ENCODE measurements around the gene BAIAP3.

BAIAP3 gene

GRCh38 chr16:1299012-1299867, 34.2 kb upstream of the BAIAP3 start:
- DNase-seq, result no peak

GRCh38 chr16:1299868-1300203, 33.6 kb upstream of the BAIAP3 start:
- DNase-seq, result no peak

- no peak for DNase-seq
Observed at GRCh38 chr16:1300664-1301476, 32.6 kb upstream of the BAIAP3 start.

DNA sequence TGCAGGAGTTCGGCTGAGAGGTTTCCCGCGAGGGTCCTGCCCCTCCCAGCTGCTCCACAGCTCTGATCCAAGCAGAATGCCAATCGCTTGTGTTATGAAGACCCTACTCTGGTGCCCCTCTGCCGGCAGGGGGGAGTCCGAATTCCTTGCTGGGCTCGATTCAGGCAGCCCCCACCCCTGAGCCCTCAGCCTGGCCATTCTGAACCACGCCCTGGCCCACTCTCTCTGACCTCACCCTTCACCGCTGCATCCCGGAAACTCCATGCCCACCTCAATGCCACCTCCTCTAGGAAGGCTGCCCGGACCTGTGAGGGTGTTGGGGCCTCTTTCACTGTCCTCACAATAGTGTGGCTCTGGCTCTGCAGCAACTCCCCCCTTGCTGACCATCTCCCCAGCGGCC, 31.9 kb upstream of the BAIAP3 start:
- no peak for DNase-seq

DNA sequence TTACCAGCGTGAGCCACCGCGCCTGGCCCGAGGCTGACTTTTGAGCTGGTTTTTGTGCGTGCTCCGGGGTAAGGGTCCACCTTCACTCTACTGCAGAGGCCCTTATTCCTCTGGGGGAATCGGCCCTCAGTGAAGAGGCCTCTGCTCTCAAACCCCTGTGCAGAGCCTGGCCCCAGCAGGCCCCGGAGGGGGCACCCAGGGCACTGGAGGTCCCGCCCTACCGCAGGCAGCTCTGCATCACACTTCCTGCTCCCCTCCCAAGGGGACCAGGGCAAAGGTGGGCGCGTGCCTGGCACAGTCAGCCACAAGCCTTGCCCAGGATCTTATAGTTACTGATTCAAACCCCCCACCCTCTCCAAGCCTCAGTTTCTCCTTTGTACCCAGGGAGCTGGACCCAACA, 27.6 kb upstream of the BAIAP3 start:
- no peak for DNase-seq

DNA sequence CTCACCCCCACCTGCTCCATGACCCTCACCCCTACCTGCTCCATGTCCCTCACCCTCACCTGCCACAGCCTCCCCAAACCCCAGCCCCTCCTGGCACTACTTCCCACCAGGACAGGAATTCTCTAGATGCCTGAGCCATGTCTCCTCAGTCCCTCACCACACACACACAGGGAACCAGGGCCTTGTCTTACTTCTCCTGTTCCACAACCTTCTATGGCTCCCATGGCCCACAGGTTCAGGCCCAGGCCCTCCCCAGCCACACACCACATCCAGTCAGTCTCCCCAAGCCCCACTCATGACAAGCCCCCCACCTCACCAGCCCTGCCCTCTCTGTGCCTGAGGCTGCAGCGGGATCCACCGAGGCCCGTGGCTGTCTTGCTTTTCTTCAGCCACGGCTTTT, 27.1 kb upstream of the BAIAP3 start:
- no peak for DNase-seq

DNA sequence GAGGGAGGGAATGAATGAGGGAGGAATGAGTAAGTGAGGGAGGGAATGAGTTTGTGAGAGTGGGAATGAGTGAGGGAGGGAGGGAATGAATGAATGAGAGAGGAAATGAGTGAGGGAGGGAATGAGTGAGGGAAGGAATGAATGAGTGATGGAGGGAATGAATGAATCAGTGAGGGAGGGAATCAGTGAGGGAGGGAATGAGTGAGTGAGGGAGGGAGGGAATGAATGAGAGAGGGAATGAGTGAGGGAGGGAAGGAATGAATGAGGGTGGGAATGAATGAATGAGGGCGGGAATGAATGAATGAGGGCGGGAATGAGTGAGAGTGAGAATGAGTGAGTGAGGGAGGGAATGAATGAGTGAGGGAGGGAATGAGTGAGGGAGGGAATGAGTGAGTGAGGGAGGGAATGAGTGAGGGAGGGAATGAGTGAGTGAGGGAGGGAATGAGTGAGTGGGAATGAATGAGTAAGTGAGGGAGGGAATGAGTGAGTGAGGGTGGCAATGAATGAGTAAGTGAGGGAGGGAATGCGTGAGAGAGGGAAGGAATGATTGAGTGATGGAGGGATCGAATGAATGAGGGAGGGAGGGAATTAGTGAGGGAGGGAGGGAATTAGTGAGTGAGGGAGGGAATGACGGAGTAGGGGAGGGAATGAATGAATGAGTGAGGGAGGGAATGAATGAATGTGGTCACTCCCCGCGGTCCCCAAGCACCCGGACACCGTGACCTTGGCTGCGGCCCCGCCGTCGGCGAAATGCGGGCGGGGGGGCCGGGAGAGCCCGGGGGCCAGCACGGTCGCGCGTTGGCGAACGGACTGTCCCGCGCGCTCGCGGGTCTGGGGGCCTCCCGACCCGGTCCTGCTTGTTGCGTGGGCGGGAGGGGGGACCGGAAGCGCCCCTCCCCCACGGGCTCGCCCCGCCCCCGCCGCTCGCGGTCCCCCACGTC, 25.1 kb upstream of the BAIAP3 start:
- DNase-seq, result no peak

DNA sequence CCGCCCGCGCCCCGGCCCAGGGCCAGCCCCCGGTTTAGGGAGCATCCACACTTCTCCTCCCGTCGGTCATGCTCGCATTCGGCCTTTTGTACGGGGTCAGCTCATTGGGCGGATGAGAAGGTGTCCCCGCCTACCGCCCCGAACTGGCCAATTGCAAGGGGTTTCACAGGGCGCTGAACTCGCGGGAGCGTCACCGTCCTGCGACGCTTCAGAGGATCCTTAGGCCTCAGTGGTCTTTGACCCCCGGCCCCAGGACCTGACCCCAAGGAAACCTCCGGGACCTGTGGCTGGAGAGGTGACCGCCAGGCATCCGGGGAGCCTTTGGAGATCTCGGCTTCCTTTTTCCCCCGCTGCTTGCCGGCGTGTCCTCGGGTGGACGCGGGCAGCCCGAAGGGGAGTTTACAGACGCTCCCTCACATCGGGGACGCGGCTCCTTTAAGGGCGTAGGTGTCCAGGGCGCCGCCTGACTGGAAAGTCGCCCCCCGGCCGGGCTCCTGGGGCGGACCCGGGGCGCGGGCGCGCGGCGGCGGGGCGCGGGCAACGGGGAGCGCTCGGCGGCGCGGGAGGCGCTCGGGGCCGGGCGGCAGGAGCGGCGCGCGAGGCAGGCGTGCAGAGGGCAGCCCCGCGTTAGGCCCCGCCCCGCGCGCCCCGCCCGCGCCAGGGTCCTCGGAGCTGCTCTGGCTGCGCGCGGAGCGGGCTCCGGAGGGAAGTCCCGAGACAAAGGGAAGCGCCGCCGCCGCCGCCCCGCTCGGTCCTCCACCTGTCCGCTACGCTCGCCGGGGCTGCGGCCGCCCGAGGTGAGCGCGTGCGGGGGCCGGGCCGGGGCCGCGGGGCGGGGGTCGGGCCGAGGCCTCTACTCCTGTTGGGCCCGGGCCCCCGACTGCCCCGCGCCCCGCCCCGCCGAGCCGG, 24.2 kb upstream of the BAIAP3 start, which contains the start of gene UBE2I:
TSS of gene UBE2I (plus strand) at position 660 of the 909 bp plus-strand sequence. CDS start 4,395 bp downstream, outside the sequence.
- DNase-seq, result peak; percentile 84

DNA sequence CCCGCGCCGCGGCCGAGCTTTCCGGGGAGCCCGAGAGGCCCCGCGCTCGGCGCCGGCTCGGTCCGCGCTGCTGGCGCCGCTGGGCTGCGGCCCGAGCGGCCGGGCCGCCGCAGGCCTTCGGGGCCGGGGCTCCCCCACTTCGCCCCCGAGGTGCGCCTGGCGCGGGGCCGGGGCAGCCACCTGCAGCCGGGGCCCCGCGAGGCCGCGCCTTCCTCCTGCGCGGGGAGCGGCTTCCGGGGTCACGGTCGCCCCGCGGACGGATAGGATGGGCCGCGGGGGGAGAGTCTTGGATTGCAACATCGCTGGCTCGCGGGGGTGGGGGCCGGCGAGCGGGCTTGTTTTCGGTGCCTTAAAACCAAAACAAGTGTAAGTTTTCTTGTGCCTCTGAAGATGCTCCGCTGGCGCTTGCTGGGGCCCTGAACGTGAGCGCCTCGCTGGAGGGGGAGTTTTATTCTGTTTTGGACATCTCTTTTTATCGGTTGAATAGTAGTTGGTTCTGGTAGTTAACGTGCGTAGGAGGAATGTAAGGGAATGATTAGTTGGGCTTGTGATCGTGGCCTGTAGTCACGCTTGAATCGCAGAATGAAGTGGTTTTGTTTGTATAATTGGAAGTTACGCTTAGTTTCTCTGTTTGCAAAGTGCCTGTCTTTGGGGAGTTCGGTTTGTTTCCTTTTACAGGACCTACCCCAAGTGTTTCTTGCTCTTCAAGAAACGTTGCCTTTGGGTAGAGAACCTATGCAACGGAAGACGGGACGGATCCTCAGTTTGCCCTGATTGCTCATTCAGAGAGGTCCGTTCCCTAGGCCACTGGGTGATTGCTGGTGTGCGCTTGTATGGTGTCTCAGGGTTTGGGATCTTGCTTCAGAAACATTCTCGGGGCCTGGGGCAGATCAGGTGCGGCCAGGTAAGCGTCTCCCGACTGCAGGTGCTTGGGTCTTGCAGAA, 23.3 kb upstream of the BAIAP3 start:
- no peak for DNase-seq

DNA sequence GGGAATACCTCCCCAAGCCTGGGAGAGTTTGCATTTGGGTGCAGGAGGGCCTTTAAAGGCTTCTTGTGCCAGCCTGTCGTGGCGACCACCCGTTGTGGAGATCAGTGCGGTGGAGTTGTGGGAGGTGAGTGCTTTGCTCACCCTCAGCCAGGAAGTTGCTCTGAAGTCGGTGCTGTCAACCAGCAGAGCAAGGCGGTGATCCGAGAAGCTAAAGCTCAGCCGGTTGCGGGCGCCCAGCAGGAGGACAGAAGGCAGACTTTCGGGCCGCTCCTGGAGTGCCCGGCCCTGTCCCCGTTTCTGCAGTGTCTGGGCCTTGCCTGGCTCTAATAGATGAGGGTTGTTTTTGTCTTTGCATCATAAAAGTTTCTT, 22.6 kb upstream of the BAIAP3 start:
- no peak for DNase-seq

- no peak for DNase-seq
Observed at GRCh38 chr16:1311212-1311737, 22.2 kb upstream of the BAIAP3 start.

GRCh38 chr16:1311738-1312466, 21.5 kb upstream of the BAIAP3 start:
- no peak for DNase-seq

DNA sequence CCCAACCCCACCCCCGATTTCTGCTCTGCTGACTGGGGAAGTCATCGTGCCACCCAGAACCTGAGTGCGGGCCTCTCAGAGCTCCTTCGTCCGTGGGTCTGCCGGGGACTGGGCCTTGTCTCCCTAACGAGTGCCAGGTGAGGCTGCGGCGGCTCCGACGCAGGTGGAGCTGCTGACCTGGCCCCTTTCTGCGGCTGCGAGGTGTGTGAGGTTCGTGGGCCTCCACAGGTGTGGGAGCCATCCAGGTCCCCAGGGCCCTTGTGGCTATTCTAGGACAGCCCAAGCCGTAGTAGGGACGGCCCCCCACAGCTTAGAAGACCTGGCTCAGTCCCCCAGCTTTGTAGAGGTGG, 21.0 kb upstream of the BAIAP3 start:
- DNase-seq, result no peak

GRCh38 chr16:1312903-1313302, 20.5 kb upstream of the BAIAP3 start:
- DNase-seq, result no peak

DNA sequence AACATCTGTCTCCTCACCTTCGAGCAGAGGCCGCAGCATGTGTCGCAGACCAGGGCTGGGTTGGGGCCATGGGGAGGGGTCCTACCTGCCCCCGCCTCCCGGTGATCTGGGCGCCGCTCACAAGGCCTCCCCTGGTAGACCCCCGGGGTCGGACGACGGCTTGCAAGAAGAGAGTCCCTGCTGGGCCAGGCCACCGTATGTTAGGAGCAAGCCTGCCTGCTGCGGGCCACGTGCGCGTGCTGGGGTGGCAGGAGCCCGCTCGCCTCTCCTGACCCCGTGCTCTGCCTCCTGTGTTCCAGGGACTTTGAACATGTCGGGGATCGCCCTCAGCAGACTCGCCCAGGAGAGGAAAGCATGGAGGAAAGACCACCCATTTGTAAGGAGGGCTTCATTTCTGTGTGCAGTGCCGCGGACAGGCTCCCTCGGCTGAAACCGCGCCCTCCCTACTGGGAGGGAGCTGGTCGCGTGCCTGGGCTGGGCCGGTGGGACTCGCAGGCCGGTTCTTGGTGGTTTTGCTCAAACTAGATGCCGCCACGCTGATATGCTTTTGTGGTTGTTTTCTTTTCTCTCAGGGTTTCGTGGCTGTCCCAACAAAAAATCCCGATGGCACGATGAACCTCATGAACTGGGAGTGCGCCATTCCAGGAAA, 19.6 kb upstream of the BAIAP3 start:
- DNase-seq, result no peak

DNA sequence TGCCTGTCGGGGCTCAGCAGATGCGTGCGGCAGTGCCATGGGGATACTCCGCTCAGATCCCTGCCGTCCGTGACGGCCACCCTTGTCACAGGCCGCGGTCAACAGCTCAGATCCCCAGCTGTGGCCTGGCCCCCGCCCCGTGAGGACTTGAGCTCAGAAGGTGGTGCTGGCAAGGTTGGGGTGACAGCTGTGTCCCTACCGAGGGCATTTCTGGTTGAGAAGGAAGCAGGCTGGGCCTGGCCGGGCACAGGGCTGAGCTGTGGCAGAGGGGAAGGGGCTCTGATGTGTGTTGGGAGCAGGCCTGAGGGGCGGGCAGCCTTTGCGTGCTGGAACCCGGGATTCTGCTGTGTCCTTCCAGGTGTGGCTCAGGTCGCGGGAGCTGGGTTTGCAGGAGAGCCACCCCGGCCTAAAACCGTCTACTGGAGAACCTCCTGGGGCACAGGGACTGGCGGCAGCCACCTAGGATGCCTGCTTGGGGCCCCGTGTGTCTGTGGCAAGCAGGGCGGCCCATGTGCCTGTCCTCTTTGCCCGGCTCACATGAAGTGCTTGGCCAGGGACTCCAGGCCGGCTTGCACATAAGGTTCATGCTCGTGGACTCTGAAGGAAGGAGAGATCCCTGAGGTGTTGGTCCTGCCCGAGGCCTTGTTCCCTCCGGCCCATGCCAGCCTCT, 18.9 kb upstream of the BAIAP3 start:
- DNase-seq, result no peak

DNA sequence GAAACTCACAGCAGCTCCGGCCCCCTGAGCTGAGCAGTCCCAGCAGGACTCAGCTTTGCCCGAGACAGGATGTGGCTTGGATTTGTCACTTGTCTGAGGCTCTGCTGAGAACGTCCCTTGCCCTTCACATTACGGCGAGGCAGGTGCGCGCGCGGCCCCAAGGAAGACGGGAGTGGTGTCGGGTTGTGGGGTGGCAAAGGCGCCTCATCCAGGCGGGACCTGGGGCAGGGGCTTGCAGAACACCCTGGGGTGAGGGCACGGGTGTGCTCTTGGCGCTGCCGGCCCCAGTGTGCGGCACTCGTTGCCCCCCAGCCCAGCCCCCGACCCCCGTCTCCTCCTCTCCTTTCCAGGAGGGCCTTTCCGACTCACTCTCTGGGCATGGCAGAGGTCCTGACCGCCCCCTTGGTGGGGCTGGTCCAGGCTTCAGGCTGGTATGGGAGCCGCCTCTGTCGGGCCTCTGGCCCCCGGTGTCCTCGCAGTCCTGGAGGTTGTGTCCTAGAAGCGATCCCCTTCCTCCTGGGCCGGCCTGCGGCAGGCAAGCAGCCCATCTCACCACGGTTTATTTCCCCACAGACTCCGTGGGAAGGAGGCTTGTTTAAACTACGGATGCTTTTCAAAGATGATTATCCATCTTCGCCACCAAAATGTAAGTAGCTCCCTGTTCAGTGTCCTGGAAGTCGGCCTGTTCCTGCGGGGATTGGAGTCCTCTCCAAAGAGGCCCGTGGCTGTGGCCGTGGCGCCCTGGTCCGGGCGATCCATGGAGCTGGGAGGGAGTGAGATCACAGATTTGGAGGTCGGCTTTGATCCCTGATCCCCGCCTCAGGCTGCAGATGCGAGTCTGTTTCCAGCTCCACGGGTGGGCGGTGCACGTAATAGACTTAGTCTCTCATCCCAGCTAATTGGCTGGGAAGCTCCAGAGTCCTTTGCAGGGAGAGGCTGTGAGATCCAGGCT, 18.1 kb upstream of the BAIAP3 start:
- no peak for DNase-seq

DNA sequence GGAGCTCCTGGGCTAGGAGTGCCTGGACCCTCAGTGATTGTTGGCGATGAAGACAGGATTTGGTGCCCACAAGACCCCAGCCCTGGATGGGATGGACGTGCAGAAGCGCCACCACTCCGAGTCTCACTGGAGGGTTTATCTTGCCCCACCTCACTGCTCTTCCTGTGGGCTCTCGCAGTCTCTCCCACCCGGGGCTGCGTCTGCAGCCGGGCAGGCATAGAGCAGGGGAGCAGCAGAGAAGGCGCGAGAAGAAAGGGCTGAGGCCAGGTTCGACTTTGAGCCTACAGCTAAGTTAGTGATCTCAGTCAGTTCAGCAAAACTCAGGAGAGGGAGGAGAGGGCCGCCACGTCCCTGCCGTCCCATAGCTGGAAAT, 17.4 kb upstream of the BAIAP3 start:
- DNase-seq, result no peak
